ENCODE results near the gene BEND5.

The BEND5 gene

GRCh38 chr1:48704736-48705135 lies 72.0 kb downstream of the BEND5 start:
- Histone ChIP-seq H3K27ac (ENCODE audit: insufficient read depth, low read depth, low read length, poor library complexity, severe bottlenecking) (no peak overlapping the region), H3K4me1 (ENCODE audit: control insufficient read depth, insufficient read depth, low read length) (no peaks in the 10 kb centered on the region), H3K4me3 (ENCODE audit: insufficient read depth, low read depth, low read length) (no peak overlapping the region), H3K36me3 (ENCODE audit: control insufficient read depth, insufficient read depth, low read length) (no peaks in the 10 kb centered on the region), H3K9me3 (ENCODE audit: control insufficient read depth, low read length) (no peaks in the 10 kb centered on the region), H3K27me3 (ENCODE audit: control insufficient read depth, insufficient read depth, low read length, poor library complexity, severe bottlenecking) (no peaks in the 10 kb centered on the region)
- 93 to 95% methylated on average over 5 to 6 of the region's 6 CpGs for WGBS, 2 experiments

GRCh38 chr1:48701445-48701844 lies 75.2 kb downstream of the BEND5 start:
- 94 to 100% methylated on average over 1 to 2 of the region's 2 CpGs for WGBS, 2 experiments
- H3K36me3 ChIP-seq (ENCODE audit: control insufficient read depth, insufficient read depth, low read length): no peaks in the 10 kb centered on the region

GRCh38 chr1:48697066-48697707 lies 79.5 kb downstream of the BEND5 start:
- whole genome bisulfite sequencing, 2 experiments: 40 to 46% methylated on average over 5 of the region's 5 CpGs
- no peaks in the 10 kb centered on the region for H3K27me3 ChIP-seq (ENCODE audit: control insufficient read depth, insufficient read depth, low read length, poor library complexity, severe bottlenecking)

More at GRCh38 chr1:48701445-48701844, 75.2 kb downstream of the BEND5 start:
- Histone ChIP-seq H3K27me3 (ENCODE audit: control insufficient read depth, insufficient read depth, low read length, poor library complexity, severe bottlenecking) (no peaks in the 10 kb centered on the region), H3K4me3 (ENCODE audit: insufficient read depth, low read depth, low read length) (no peak overlapping the region), H3K27ac (ENCODE audit: insufficient read depth, low read depth, low read length, poor library complexity, severe bottlenecking) (no peak overlapping the region), H3K9me3 (ENCODE audit: control insufficient read depth, low read length) (no peaks in the 10 kb centered on the region), H3K4me1 (ENCODE audit: control insufficient read depth, insufficient read depth, low read length) (no peaks in the 10 kb centered on the region)

GRCh38 chr1:48695161-48695560 lies 81.5 kb downstream of the BEND5 start:
- H3K27me3 ChIP-seq (ENCODE audit: control insufficient read depth, insufficient read depth, low read length, poor library complexity, severe bottlenecking): no peaks in the 10 kb centered on the region
- WGBS, 2 experiments: 89 to 93% methylated on average over 2 of the region's 2 CpGs
- H3K4me1 ChIP-seq (ENCODE audit: control insufficient read depth, insufficient read depth, low read length): no peaks in the 10 kb centered on the region
- no peak overlapping the region for H3K4me3 ChIP-seq (ENCODE audit: insufficient read depth, low read depth, low read length)
- no peaks in the 10 kb centered on the region for H3K9me3 ChIP-seq (ENCODE audit: control insufficient read depth, low read length)
- no peak overlapping the region for H3K27ac ChIP-seq (ENCODE audit: insufficient read depth, low read depth, low read length, poor library complexity, severe bottlenecking)
- no peaks in the 10 kb centered on the region for H3K36me3 ChIP-seq (ENCODE audit: control insufficient read depth, insufficient read depth, low read length)

More at GRCh38 chr1:48697066-48697707, 79.5 kb downstream of the BEND5 start:
- H3K36me3 ChIP-seq (ENCODE audit: control insufficient read depth, insufficient read depth, low read length): no peaks in the 10 kb centered on the region
- H3K4me1 ChIP-seq (ENCODE audit: control insufficient read depth, insufficient read depth, low read length): no peaks in the 10 kb centered on the region
- H3K9me3 ChIP-seq (ENCODE audit: control insufficient read depth, low read length): no peaks in the 10 kb centered on the region
- H3K4me3 ChIP-seq (ENCODE audit: insufficient read depth, low read depth, low read length): no peak overlapping the region
- H3K27ac ChIP-seq (ENCODE audit: insufficient read depth, low read depth, low read length, poor library complexity, severe bottlenecking): no peak overlapping the region

GRCh38 chr1:48693674-48694320 lies 82.9 kb downstream of the BEND5 start:
- H3K9me3 ChIP-seq (ENCODE audit: control insufficient read depth, low read length): no peaks in the 10 kb centered on the region
- no peak overlapping the region for H3K27ac ChIP-seq (ENCODE audit: insufficient read depth, low read depth, low read length, poor library complexity, severe bottlenecking)
- no peaks in the 10 kb centered on the region for H3K4me1 ChIP-seq (ENCODE audit: control insufficient read depth, insufficient read depth, low read length)
- no peak overlapping the region for H3K4me3 ChIP-seq (ENCODE audit: insufficient read depth, low read depth, low read length)
- no peaks in the 10 kb centered on the region for H3K36me3 ChIP-seq (ENCODE audit: control insufficient read depth, insufficient read depth, low read length)
- 84 to 85% methylated on average over 11 to 12 of the region's 12 CpGs for WGBS, 2 experiments
- H3K27me3 ChIP-seq (ENCODE audit: control insufficient read depth, insufficient read depth, low read length, poor library complexity, severe bottlenecking): no peaks in the 10 kb centered on the region

- no peaks in the 10 kb centered on the region for H3K27me3 ChIP-seq (ENCODE audit: control insufficient read depth, insufficient read depth, low read length, poor library complexity, severe bottlenecking)
- no peaks in the 10 kb centered on the region for H3K9me3 ChIP-seq (ENCODE audit: control insufficient read depth, low read length)
- WGBS, 2 experiments: 93% methylated on average over 11 of the region's 11 CpGs
- no peak overlapping the region for H3K27ac ChIP-seq (ENCODE audit: insufficient read depth, low read depth, low read length, poor library complexity, severe bottlenecking)
- no peaks in the 10 kb centered on the region for H3K4me1 ChIP-seq (ENCODE audit: control insufficient read depth, insufficient read depth, low read length)
- no peak overlapping the region for H3K4me3 ChIP-seq (ENCODE audit: insufficient read depth, low read depth, low read length)
- no peaks in the 10 kb centered on the region for H3K36me3 ChIP-seq (ENCODE audit: control insufficient read depth, insufficient read depth, low read length)
These were observed 83.5 kb downstream of the BEND5 start for GRCh38 chr1:48693180-48693579.

GRCh38 chr1:48692235-48692634 lies 84.5 kb downstream of the BEND5 start:
- no peak overlapping the region for H3K4me3 ChIP-seq (ENCODE audit: insufficient read depth, low read depth, low read length)
- no peaks in the 10 kb centered on the region for H3K36me3 ChIP-seq (ENCODE audit: control insufficient read depth, insufficient read depth, low read length)
- H3K27ac ChIP-seq (ENCODE audit: insufficient read depth, low read depth, low read length, poor library complexity, severe bottlenecking): no peak overlapping the region
- no peaks in the 10 kb centered on the region for H3K27me3 ChIP-seq (ENCODE audit: control insufficient read depth, insufficient read depth, low read length, poor library complexity, severe bottlenecking)
- H3K4me1 ChIP-seq (ENCODE audit: control insufficient read depth, insufficient read depth, low read length): peaks cover 6% of the 10 kb centered on the region
- WGBS, 2 experiments: 91 to 92% methylated on average over 9 of the region's 9 CpGs
- no peaks in the 10 kb centered on the region for H3K9me3 ChIP-seq (ENCODE audit: control insufficient read depth, low read length)

GRCh38 chr1:48691429-48692001 lies 85.2 kb downstream of the BEND5 start:
- H3K4me3 ChIP-seq (ENCODE audit: insufficient read depth, low read depth, low read length): no peak overlapping the region
- H3K9me3 ChIP-seq (ENCODE audit: control insufficient read depth, low read length): no peaks in the 10 kb centered on the region
- H3K36me3 ChIP-seq (ENCODE audit: control insufficient read depth, insufficient read depth, low read length): no peaks in the 10 kb centered on the region
- H3K27ac ChIP-seq (ENCODE audit: insufficient read depth, low read depth, low read length, poor library complexity, severe bottlenecking): no peak overlapping the region
- WGBS, 2 experiments: 89 to 92% methylated on average over 5 of the region's 5 CpGs
- H3K27me3 ChIP-seq (ENCODE audit: control insufficient read depth, insufficient read depth, low read length, poor library complexity, severe bottlenecking): no peaks in the 10 kb centered on the region
- H3K4me1 ChIP-seq (ENCODE audit: control insufficient read depth, insufficient read depth, low read length): peaks cover 6% of the 10 kb centered on the region

GRCh38 chr1:48688102-48688760 lies 88.5 kb downstream of the BEND5 start:
- no peak overlapping the region for H3K27ac ChIP-seq (ENCODE audit: insufficient read depth, low read depth, low read length, poor library complexity, severe bottlenecking)
- peaks cover 6% of the 10 kb centered on the region for H3K4me1 ChIP-seq (ENCODE audit: control insufficient read depth, insufficient read depth, low read length)
- no peak overlapping the region for H3K4me3 ChIP-seq (ENCODE audit: insufficient read depth, low read depth, low read length)
- 61 to 84% methylated on average over 3 of the region's 3 CpGs for WGBS, 2 experiments
- H3K27me3 ChIP-seq (ENCODE audit: control insufficient read depth, insufficient read depth, low read length, poor library complexity, severe bottlenecking): no peaks in the 10 kb centered on the region
- H3K36me3 ChIP-seq (ENCODE audit: control insufficient read depth, insufficient read depth, low read length): no peaks in the 10 kb centered on the region
- no peaks in the 10 kb centered on the region for H3K9me3 ChIP-seq (ENCODE audit: control insufficient read depth, low read length)

Data from ectodermal cell (in vitro differentiated cells).